Smooth muscle cell (in vitro differentiated cells): Measurements from ENCODE around the gene SLC8A1. TPM values are rescaled to one million over a fixed set of nuclear protein-coding genes. Genes with fewer than 3 reads are reported as not detected.

ENCODE experiments used
- DNase-seq: peaks from one replicate; lab custom pipeline; 2025; ENCODE audit not compliant: unreplicated experiment; lab: John Stamatoyannopoulos, UW
- H2AFZ ChIP-seq: fragments of 200-600 bp; sonication (generic); 2 replicates; pipeline ENCODE4 v1.6.0; 2016; ENCODE audit warnings: antibody characterized with exemption, low read depth, mild to moderate bottlenecking
- H3F3A ChIP-seq: fragments of 200-600 bp; sonication (generic); 2 replicates; pipeline ENCODE4 v1.6.0; 2017; ENCODE audit warnings: antibody characterized with exemption, low read depth
- H3K27ac ChIP-seq: fragments of 200-600 bp; sonication (generic); 2 replicates; pipeline ENCODE4 v1.5.1; 2016; ENCODE audit warnings: low read depth, mild to moderate bottlenecking
- H3K27me3 ChIP-seq: fragments of 200-600 bp; sonication (generic); 2 replicates; pipeline ENCODE4 v1.6.1; 2016; ENCODE audit warnings: low read depth, mild to moderate bottlenecking
- H3K36me3 ChIP-seq: fragments of 200-600 bp; sonication (generic); 2 replicates; pipeline ENCODE4 v1.5.1; 2016; ENCODE audit warnings: low read depth
- H3K4me1 ChIP-seq: fragments of 200-600 bp; sonication (generic); 2 replicates; pipeline ENCODE4 v1.5.1; 2016; ENCODE audit warnings: low read depth
- H3K4me2 ChIP-seq: fragments of 200-600 bp; sonication (generic); 2 replicates; pipeline ENCODE4 v1.6.0; 2016; ENCODE audit warnings: mild to moderate bottlenecking
- H3K4me3 ChIP-seq: fragments of 200-600 bp; sonication (generic); 2 replicates; pipeline ENCODE4 v1.5.1; 2016; ENCODE audit warnings: mild to moderate bottlenecking
- H3K79me2 ChIP-seq: fragments of 200-600 bp; sonication (generic); 2 replicates; pipeline ENCODE4 v1.6.0; 2016; ENCODE audit warnings: low read depth, mild to moderate bottlenecking
- H3K9ac ChIP-seq: fragments of 200-600 bp; sonication (generic); 2 replicates; pipeline ENCODE4 v1.6.0; 2016; ENCODE audit warnings: low read depth
- H3K9me3 ChIP-seq: fragments of 200-600 bp; sonication (generic); replicated peaks from 2 replicates; pipeline ENCODE4 v1.5.1; 2016; ENCODE audit warnings: low read depth
- H4K20me1 ChIP-seq: fragments of 200-600 bp; sonication (generic); 2 replicates; pipeline ENCODE4 v1.6.0; 2016; ENCODE audit warnings: low read depth
- WGBS: methylation state at CpG from one replicate; pipeline ENCODE4 v1.1.7; 2016; ENCODE audit warnings: low lambda C conversion rate; 5-methylcytosine and 5-hydroxymethylcytosine counted together
- polyA plus RNA-seq: library from polyadenylated mRNA; unstranded; fragments of >200 nt; fragmentation: Nextera tagmentation; extraction: Ambion mirVana; gene quantifications from 2 replicates; pipeline ENCODE4 v1.2.1, GENCODE V29; 2016
- total RNA-seq: library from RNA; depleted of rRNA; stranded (reverse); fragments of >200 nt; gene quantifications from 2 replicates; pipeline ENCODE4 v1.2.3, GENCODE V29; 2014
- TF ChIP-seq, protein P1 (sequence below): fragments of 200-600 bp; sonication (generic); IDR thresholded peaks from 2 replicates; pipeline ENCODE4 v1.5.1; 2017; ENCODE audit warnings: borderline replicate concordance, mild to moderate bottlenecking, antibody characterized with exemption; ENCODE audit not compliant: insufficient read depth, poor library complexity, severe bottlenecking

The SLC8A1 gene
- total and polyA plus RNA-seq, 2 experiments from 2014 or later = 1.1 to 5.3 TPM

DNA sequence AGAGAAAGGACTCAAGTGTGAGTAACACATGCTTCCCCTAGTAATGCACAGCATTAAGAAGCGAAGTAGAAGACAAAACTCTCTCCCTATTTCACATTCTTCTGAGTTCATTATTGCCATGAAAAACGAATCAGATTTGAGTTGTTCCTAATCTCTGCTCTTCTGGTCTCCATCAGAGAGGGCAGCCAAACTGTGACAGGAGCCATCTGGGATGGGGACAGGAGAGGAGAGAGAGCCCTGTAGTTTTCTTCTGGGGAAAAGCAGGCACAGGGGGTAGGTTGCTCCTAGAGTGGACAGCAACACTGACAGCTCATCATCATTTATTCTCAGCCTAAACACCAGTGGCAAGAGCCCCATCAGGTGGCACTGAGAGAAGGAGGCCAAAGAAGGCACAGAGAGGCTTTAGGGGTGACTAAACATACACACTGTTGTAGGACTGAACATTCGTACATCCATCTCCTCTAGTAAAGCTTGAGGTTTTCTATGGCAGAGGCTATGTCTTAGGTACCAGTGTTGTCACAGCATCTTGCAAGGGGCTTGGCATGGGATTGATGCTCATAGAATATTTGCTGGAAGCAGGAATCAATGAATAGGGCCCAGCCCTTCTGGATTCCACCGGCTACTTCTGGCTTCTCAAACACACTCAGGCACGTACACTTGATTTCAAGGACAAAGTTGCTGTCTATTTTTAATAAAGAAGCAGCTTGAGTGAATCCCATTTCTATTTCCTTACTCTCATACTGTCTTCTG is 33.1 kb downstream of the SLC8A1 start:
- Histone ChIP-seq H4K20me1 (no peaks in the 10 kb centered on the region), H3F3A (peaks cover 6% of the 10 kb centered on the region), H3K4me1 (peaks cover 3% of the 10 kb centered on the region), H3K4me3 (no peak overlapping the region), H3K9ac (no peak overlapping the region), H2AFZ (no peak overlapping the region), H3K79me2 (no peaks in the 10 kb centered on the region), H3K9me3 (no peaks in the 10 kb centered on the region), H3K4me2 (no peak overlapping the region), H3K27me3 (no peaks in the 10 kb centered on the region), H3K27ac (no peak overlapping the region), H3K36me3 (no peaks in the 10 kb centered on the region)
- TF ChIP-seq, protein P1, sequence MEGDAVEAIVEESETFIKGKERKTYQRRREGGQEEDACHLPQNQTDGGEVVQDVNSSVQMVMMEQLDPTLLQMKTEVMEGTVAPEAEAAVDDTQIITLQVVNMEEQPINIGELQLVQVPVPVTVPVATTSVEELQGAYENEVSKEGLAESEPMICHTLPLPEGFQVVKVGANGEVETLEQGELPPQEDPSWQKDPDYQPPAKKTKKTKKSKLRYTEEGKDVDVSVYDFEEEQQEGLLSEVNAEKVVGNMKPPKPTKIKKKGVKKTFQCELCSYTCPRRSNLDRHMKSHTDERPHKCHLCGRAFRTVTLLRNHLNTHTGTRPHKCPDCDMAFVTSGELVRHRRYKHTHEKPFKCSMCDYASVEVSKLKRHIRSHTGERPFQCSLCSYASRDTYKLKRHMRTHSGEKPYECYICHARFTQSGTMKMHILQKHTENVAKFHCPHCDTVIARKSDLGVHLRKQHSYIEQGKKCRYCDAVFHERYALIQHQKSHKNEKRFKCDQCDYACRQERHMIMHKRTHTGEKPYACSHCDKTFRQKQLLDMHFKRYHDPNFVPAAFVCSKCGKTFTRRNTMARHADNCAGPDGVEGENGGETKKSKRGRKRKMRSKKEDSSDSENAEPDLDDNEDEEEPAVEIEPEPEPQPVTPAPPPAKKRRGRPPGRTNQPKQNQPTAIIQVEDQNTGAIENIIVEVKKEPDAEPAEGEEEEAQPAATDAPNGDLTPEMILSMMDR = no peak
- WGBS = 70% methylated on average over 5 of the region's 5 CpGs
- no peak for DNase-seq

DNA sequence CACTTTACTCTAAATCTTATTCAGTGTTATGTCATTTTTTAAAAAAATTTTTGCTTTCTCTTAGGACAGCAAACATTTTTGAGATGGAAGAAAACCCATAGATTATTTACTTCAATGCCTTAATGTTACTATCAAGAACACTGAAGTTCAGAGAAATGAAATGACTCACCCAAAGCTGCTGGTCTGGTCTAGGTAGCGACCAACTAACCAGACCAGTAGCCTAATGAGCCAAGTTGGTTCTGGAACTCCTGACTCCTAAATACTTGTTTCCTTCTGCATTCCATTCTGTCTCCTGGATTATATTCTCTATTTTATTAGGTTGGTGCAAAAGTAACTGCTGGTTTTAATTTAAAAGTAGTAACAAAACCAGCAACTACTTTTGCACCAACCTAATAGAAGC is 35.4 kb downstream of the SLC8A1 start:
- no peak overlapping the region for H3K4me3 ChIP-seq
- no peaks in the 10 kb centered on the region for H3K36me3 ChIP-seq
- no peak overlapping the region for H3K9ac ChIP-seq
- no peak overlapping the region for H3K4me2 ChIP-seq
- no peak for DNase-seq
- H3K9me3 ChIP-seq = no peaks in the 10 kb centered on the region
- H3F3A ChIP-seq = peaks cover 6% of the 10 kb centered on the region
- H3K27ac ChIP-seq = no peak overlapping the region
- no peak overlapping the region for H2AFZ ChIP-seq
- WGBS = 47% methylated on average over 1 of the region's 1 CpG
- no peaks in the 10 kb centered on the region for H3K27me3 ChIP-seq
- H3K4me1 ChIP-seq = peaks cover 3% of the 10 kb centered on the region
- H4K20me1 ChIP-seq = no peaks in the 10 kb centered on the region
- H3K79me2 ChIP-seq = no peaks in the 10 kb centered on the region
- TF ChIP-seq, protein P1 = no peak

DNA sequence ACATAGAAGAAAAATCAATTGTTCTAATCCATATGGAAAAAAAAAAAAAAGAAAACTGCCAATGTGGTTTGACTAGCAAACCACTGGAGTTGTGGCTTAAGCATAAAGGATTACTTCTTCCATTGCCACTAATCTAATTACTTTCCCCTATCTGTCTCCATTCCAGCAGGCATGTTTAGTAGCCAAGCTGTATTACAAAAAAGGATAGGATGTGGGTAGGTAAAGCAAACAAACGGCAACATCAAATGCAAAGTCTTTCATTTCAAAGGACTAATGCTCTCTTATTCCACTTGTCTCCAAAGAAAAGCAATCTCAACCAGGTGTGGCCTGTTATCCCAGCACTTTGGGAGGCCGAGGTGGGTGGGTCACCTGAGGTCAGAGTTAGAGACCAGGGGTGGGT is 36.5 kb downstream of the SLC8A1 start:
- TF ChIP-seq, protein P1 = no peak
- H3K79me2 ChIP-seq = no peaks in the 10 kb centered on the region
- H3K9ac ChIP-seq = no peak overlapping the region
- H2AFZ ChIP-seq = no peak overlapping the region
- no peak for DNase-seq
- WGBS = 80% methylated on average over 2 of the region's 2 CpGs
- H3K4me2 ChIP-seq = peak overlapping the region; percentile 6
- H3K27me3 ChIP-seq = no peaks in the 10 kb centered on the region
- peaks cover 3% of the 10 kb centered on the region for H3K4me1 ChIP-seq
- no peaks in the 10 kb centered on the region for H3K36me3 ChIP-seq
- no peak overlapping the region for H3K4me3 ChIP-seq
- H3F3A ChIP-seq = peaks cover 6% of the 10 kb centered on the region
- H4K20me1 ChIP-seq = no peaks in the 10 kb centered on the region
- H3K27ac ChIP-seq = no peak overlapping the region
- no peaks in the 10 kb centered on the region for H3K9me3 ChIP-seq

DNA sequence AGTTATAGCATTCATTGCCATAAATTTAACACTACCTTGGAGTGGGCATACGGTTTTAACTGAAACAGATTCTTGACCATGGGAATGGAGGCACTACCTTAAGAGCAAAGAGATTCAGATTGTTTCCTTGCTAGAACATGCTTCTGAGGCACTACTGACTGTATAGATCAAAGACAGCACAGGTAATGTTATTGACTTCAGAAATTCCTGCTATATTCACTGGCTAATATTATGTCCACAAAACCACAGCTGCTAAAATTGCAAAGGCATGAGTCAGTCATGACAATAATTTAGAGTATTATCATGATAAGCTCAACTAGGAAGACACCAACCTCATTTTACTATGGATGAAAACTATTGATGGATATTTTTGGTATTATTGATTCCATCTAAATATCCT is 39.4 kb downstream of the SLC8A1 start:
- Histone ChIP-seq H3K36me3 (no peaks in the 10 kb centered on the region), H3K9me3 (no peaks in the 10 kb centered on the region), H3K9ac (no peak overlapping the region), H2AFZ (no peak overlapping the region), H4K20me1 (no peaks in the 10 kb centered on the region), H3K27me3 (no peaks in the 10 kb centered on the region), H3K79me2 (no peaks in the 10 kb centered on the region), H3K4me3 (no peak overlapping the region), H3F3A (peaks cover 6% of the 10 kb centered on the region), H3K27ac (no peak overlapping the region), H3K4me2 (no peak overlapping the region), H3K4me1 (peaks cover 3% of the 10 kb centered on the region)
- TF ChIP-seq, protein P1 = no peak
- no peak for DNase-seq
- 79% methylated on average over 1 of the region's 1 CpG for WGBS
